HepG2 (cell line): ENCODE results near the gene NRG2. TPM values are rescaled to one million over a fixed set of nuclear protein-coding genes. Genes with fewer than 3 reads are reported as not detected.
A peak's percentile ranks its signal among the peaks of the same experiment; 100 is the strongest.

Experiments used
- ATAC-seq: fragments of 200-7000 bp; cut with Tn5 transposase; 3 replicates; pipeline ENCODE4 v1.9.1; 2020; ENCODE audit warnings: mild to moderate bottlenecking, moderate library complexity
- BruUV-seq: library from RNA; stranded (reverse); fragments of 400-500 nt; replicated peaks from 2 replicates; lab custom pipeline; 2021; lab: Mats Ljungman, UMichigan
- CTCF ChIA-PET: fragments of 300-600 bp; formaldehyde crosslinking; extraction: SDS; loops from one replicate; lab custom pipeline; 2021; ENCODE audit warnings: low total read pairs, inconsistent platforms, low intra/inter-chr PET ratio; lab: Yijun Ruan, JAX
- POLR2A ChIA-PET: fragments of 350-600 bp; sonication (Branson Sonifier 250); formaldehyde crosslinking; loops from one replicate; lab custom pipeline; 2020; ENCODE audit warnings: antibody characterized with exemption, inconsistent platforms; lab: Yijun Ruan, JAX
- DNase-seq: peaks from one replicate; pipeline ENCODE4 v3.0.0-alpha.2; 2015; ENCODE audit warnings: low spot score
- FAIRE-seq: peaks from 3 replicates; lab custom pipeline; 2011; peaks lifted over from hg19 to GRCh38; lab: Jason Lieb, UNC
- H2AFZ ChIP-seq: one replicate; pipeline ENCODE4 v1.6.1; 2011; ENCODE audit warnings: low read length, inconsistent platforms
- H3K27ac ChIP-seq: fragments of 300-600 bp; 3 replicates; pipeline ENCODE4 v1.8.0; 2011; ENCODE audit warnings: mixed run types, mild to moderate bottlenecking, mixed read lengths, low read length, inconsistent platforms; ENCODE audit not compliant: insufficient read depth; ENCODE audit errors: extremely low read length
- H3K27me3 ChIP-seq, 2 experiments: fragments of 200-600 bp in 1 of 2; 2 replicates in 1 of 2; 3 replicates in 1 of 2; pipeline versions ENCODE4 v1.6.0 to v1.8.0; 2011; ENCODE audit warnings: low read length in 2 of 2, mild to moderate bottlenecking in 2 of 2, moderate library complexity in 2 of 2, inconsistent platforms in 1 of 2; ENCODE audit not compliant: insufficient read depth in 2 of 2, control insufficient read depth in 1 of 2
- H3K36me3 ChIP-seq, 2 experiments: fragments of 200-600 bp in 1 of 2; replicated peaks in 1 of 2; 2 replicates in 1 of 2; 3 replicates in 1 of 2; pipeline versions ENCODE4 v1.5.1 to v1.8.0; 2011; ENCODE audit warnings: low read length in 2 of 2, inconsistent platforms in 1 of 2; ENCODE audit not compliant: insufficient read depth in 2 of 2, control insufficient read depth in 1 of 2
- H3K4me1 ChIP-seq: 2 replicates; pipeline ENCODE4 v1.5.1; 2012; ENCODE audit warnings: low read length, inconsistent platforms; ENCODE audit not compliant: insufficient read depth
- H3K4me2 ChIP-seq: 2 replicates; pipeline ENCODE4 v1.6.0; 2011; ENCODE audit warnings: low read depth, low read length, inconsistent platforms
- H3K4me3 ChIP-seq, 3 experiments: fragments of 200-600 bp in 1 of 3; sonication (generic), shearing (Covaris generic) in 1 of 3; replicated peaks in 1 of 3; 2 replicates each; pipeline ENCODE4 v1.5.1; 2011 to 2016; ENCODE audit warnings: low read length in 3 of 3, inconsistent platforms in 2 of 3, low read depth in 2 of 3, mild to moderate bottlenecking in 2 of 3, control low read depth in 1 of 3, mixed read lengths in 1 of 3; ENCODE audit not compliant: insufficient read depth in 1 of 3
- H3K79me2 ChIP-seq: one replicate; pipeline ENCODE4 v1.6.1; 2011; ENCODE audit warnings: low read length, inconsistent platforms; ENCODE audit not compliant: insufficient read depth
- H3K9ac ChIP-seq: 2 replicates; pipeline ENCODE4 v1.6.0; 2011; ENCODE audit warnings: mild to moderate bottlenecking, low read depth, low read length, inconsistent platforms; ENCODE audit not compliant: insufficient read depth
- H3K9me3 ChIP-seq: 2 replicates; pipeline ENCODE4 v1.5.1; 2012; ENCODE audit warnings: mild to moderate bottlenecking, low read length
- H4K20me1 ChIP-seq: 2 replicates; pipeline ENCODE4 v1.6.0; 2011; ENCODE audit warnings: inconsistent platforms, mild to moderate bottlenecking, low read length, moderate library complexity; ENCODE audit not compliant: insufficient read depth
- ATF3 ChIP-seq: sonication (generic); formaldehyde crosslinking; IDR thresholded peaks from 2 replicates; pipeline ENCODE4 v1.4.0; 2020; ENCODE audit warnings: missing genetic modification reagents
- ELF1 ChIP-seq: sonication (generic); formaldehyde crosslinking; IDR thresholded peaks from 2 replicates; pipeline ENCODE4 v1.4.0; 2020; ENCODE audit warnings: missing genetic modification reagents
- JDP2 ChIP-seq: sonication (generic); formaldehyde crosslinking; IDR thresholded peaks from 2 replicates; pipeline ENCODE4 v1.8.1; 2022; ENCODE audit warnings: missing genetic modification reagents, borderline replicate concordance
- MAF1 ChIP-seq: sonication (generic); formaldehyde crosslinking; IDR thresholded peaks from 2 replicates; pipeline ENCODE4 v1.5.0; 2020; ENCODE audit warnings: missing genetic modification reagents, borderline replicate concordance
- MIER2 ChIP-seq: IDR thresholded peaks from 2 replicates; pipeline ENCODE4 v1.6.1; 2016; ENCODE audit warnings: missing biosample characterization, missing genetic modification reagents
- NCOR1 ChIP-seq: fragments of 200-600 bp; sonication (generic); IDR thresholded peaks from 2 replicates; pipeline ENCODE4 v1.7.0; 2017; ENCODE audit warnings: antibody characterized with exemption, low read length, borderline replicate concordance
- PHF5A ChIP-seq: IDR thresholded peaks from one replicate; pipeline ENCODE4 v1.6.1; 2018; ENCODE audit warnings: low read depth, missing genetic modification reagents; ENCODE audit not compliant: unreplicated experiment
- REST ChIP-seq, 2 experiments: IDR thresholded peaks; 2 replicates each; pipeline ENCODE4 v1.6.1; 2011 to 2012; ENCODE audit warnings: low read length in 2 of 2, borderline replicate concordance in 1 of 2, low read depth in 1 of 2, mild to moderate bottlenecking in 1 of 2, moderate library complexity in 1 of 2
- ZBTB44 ChIP-seq: sonication (generic); formaldehyde crosslinking; IDR thresholded peaks from 2 replicates; pipeline ENCODE4 v1.4.0; 2020; ENCODE audit warnings: missing genetic modification reagents
- ZNF232 ChIP-seq: sonication (generic); formaldehyde crosslinking; IDR thresholded peaks from 2 replicates; pipeline ENCODE4 v1.4.0; 2020; ENCODE audit warnings: missing genetic modification reagents, borderline replicate concordance
- ZNF275 ChIP-seq: sonication (generic); formaldehyde crosslinking; IDR thresholded peaks from 2 replicates; pipeline ENCODE4 v1.8.0; 2022; ENCODE audit warnings: missing genetic modification reagents, mild to moderate bottlenecking, inconsistent platforms, borderline replicate concordance
- ZNF337 ChIP-seq: sonication (generic); formaldehyde crosslinking; IDR thresholded peaks from 2 replicates; pipeline ENCODE4 v1.5.1; 2020; ENCODE audit warnings: missing genetic modification reagents, low read depth, mild to moderate bottlenecking, borderline replicate concordance
- ZNF768 ChIP-seq: sonication (generic); formaldehyde crosslinking; IDR thresholded peaks from 2 replicates; pipeline ENCODE4 v1.4.0; 2020; ENCODE audit warnings: missing genetic modification reagents
- WGBS: methylation state at CpG from one replicate; pipeline ENCODE4 v1.1.6; 2017; ENCODE audit warnings: low lambda C conversion rate; 5-methylcytosine and 5-hydroxymethylcytosine counted together
- in situ Hi-C: cut with HindIII; loops from 2 replicates; pipeline ENCODE4 v1.10.0; 2017; ENCODE audit warnings: low pct_unique_long_range_greater_than_20kb; ENCODE audit not compliant: extremely low pct_ligation_motif_present
- intact Hi-C: fragments of 100-400 bp; cut with micrococcal nuclease; formaldehyde crosslinking; loops from one replicate; pipeline ENCODE4 v1.10.0; 2022; ENCODE audit not compliant: unreplicated experiment
- polyA plus RNA-seq, 8 experiments: library from polyadenylated mRNA; depleted of rRNA in 3 of 8; stranded (reverse) in 7 of 8; unstranded in 1 of 8; fragments of >200 nt; fragmentation: Illumina TruSeq in 4 of 8; extraction: Trizol in 4 of 8; gene quantifications; 2 replicates each; pipeline versions ENCODE4 v1.2.1 to v1.2.3, GENCODE V29; 2011 to 2016; ENCODE audit warnings: low read depth in 4 of 8, missing spikeins in 1 of 8, mixed read lengths in 1 of 8; ENCODE audit not compliant: insufficient read depth in 1 of 8
- total RNA-seq, 5 experiments: library from RNA; depleted of rRNA; stranded (reverse); fragments of >200 nt; fragmentation: Illumina TruSeq; extraction: Trizol; gene quantifications; 2 replicates each; pipeline ENCODE4 v1.2.3, GENCODE V29; 2016; ENCODE audit warnings: low read depth in 1 of 5
- TF ChIP-seq, protein P1 (sequence below): sonication (generic); formaldehyde crosslinking; conservative IDR thresholded peaks from 2 replicates; pipeline ENCODE4 v1.4.0; 2020; ENCODE audit warnings: missing genetic modification reagents

The NRG2 gene
- total and polyA plus RNA-seq, 2 of the 13 experiments (the other 11 are each of a cell fraction or from before 2014, with no cell fraction given), result not detected

DNA sequence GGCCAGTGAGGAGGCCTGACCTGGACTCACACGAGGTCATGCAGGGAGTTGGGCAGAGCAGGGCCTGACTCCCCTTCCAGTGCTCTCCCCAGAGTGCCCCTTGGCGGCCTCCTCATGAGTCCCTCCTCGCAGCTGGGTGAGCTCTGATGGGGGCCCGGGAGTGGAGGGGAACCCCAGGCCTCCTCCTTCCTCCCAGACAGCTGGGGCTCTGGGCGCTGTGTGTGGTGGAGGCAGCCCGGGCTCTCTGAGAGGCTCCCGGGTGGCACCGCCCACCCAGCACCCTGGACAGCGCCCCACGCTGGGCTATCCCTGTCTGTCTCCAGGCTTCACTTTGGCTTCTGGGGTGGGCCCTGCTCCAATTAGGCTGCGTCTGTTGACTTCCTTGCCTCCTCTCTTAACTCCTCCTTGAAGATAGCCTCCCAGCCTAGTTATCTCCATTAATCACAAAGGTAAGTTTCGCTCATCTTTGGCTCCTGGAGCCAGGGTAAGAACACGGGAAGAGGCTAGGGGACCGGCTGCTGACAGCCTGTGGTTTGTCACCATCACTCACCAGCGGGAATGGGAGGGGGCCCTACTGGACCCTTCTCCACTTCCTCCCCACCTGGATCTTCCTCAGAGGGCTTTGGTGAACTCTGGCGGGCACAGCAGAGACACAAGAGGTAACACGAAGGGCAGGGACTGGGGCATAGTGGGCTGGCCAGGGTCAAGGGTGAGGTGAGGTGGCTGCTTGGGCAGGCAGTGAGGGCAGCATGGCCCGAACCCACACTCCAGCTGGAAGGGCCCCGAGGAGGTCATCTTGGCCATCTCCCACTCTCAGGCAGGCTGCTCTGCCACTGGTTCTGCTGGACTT is 234.4 kb downstream of the NRG2 start:
- H3K27me3 ChIP-seq, result peaks cover 11 to 39% of the 10 kb centered on the region in 2 experiments; a peak in 4 of 5 replicates
- no peaks in the 10 kb centered on the region for H3K9me3 ChIP-seq
- POLR2A ChIA-PET, result no interaction called here
- intact Hi-C loops (no loop called here), in situ Hi-C loops (no loop called here)
- DNase-seq (no peak), FAIRE-seq (no peak), ATAC-seq (peak; percentile 68)
- no peak overlapping the region for H3K4me2 ChIP-seq
- no peak overlapping the region for H2AFZ ChIP-seq
- no peak overlapping the region for H3K4me3 ChIP-seq
- CTCF ChIA-PET, result no interaction called here
- no peak overlapping the region for H3K27ac ChIP-seq
- H4K20me1 ChIP-seq, result peaks cover 2% of the 10 kb centered on the region; the same call in 1 of the 2 replicates
- WGBS, result 35% methylated on average over 7 of the region's 19 CpGs
- no peak overlapping the region for H3K9ac ChIP-seq
- no peaks in the 10 kb centered on the region for H3K79me2 ChIP-seq
- BruUV-seq, result no TSS peak
- no peaks in the 10 kb centered on the region for H3K36me3 ChIP-seq
- no peaks in the 10 kb centered on the region for H3K4me1 ChIP-seq
- TF ChIP-seq ZNF275, result no peak
- TF ChIP-seq JDP2 (CRISPR knock-in tag), result no peak
- TF ChIP-seq ZNF768 (CRISPR knock-in tag), result peak; percentile 78
- no peak for TF ChIP-seq NCOR1
- TF ChIP-seq PHF5A (CRISPR knock-in tag), result no peak
- no peak for TF ChIP-seq ELF1 (CRISPR knock-in tag)
- TF ChIP-seq MAF1 (CRISPR knock-in tag), result no peak
- TF ChIP-seq ZNF337, result no peak
- TF ChIP-seq ZNF232, result no peak
- TF ChIP-seq REST (IDR thresholded peaks at IDR 0.05; ENCODE audit: borderline replicate concordance in 1 of 2, low read depth in 1 of 2, low read length in 2 of 2), result peak; percentile 90 to 94
- TF ChIP-seq, protein P1, sequence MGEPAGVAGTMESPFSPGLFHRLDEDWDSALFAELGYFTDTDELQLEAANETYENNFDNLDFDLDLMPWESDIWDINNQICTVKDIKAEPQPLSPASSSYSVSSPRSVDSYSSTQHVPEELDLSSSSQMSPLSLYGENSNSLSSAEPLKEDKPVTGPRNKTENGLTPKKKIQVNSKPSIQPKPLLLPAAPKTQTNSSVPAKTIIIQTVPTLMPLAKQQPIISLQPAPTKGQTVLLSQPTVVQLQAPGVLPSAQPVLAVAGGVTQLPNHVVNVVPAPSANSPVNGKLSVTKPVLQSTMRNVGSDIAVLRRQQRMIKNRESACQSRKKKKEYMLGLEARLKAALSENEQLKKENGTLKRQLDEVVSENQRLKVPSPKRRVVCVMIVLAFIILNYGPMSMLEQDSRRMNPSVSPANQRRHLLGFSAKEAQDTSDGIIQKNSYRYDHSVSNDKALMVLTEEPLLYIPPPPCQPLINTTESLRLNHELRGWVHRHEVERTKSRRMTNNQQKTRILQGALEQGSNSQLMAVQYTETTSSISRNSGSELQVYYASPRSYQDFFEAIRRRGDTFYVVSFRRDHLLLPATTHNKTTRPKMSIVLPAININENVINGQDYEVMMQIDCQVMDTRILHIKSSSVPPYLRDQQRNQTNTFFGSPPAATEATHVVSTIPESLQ, result no peak
- 0 out of 2 replicates have a peak, but pooled peaks have one; percentile 46 for TF ChIP-seq ZBTB44
- no peak for TF ChIP-seq ATF3 (CRISPR knock-in tag)
- TF ChIP-seq MIER2, result peak; percentile 92
